GM23248 (cell line): ENCODE measurements around the gene KCNK6. TPM values are rescaled to one million over a fixed set of nuclear protein-coding genes. Genes with fewer than 3 reads are reported as not detected.

Experiments used
- DNase-seq: peaks from one replicate; pipeline ENCODE4 v3.0.0-alpha.2; 2015
- H2AFZ ChIP-seq: fragments of 200-600 bp; sonication (generic); 2 replicates; pipeline ENCODE4 v1.6.1; 2016; ENCODE audit warnings: antibody characterized with exemption
- H3F3A ChIP-seq: fragments of 200-600 bp; sonication (generic); 2 replicates; pipeline ENCODE4 v1.6.1; 2016; ENCODE audit warnings: mild to moderate bottlenecking, antibody characterized with exemption, mixed run types; ENCODE audit not compliant: insufficient read depth
- H3K27ac ChIP-seq: fragments of 200-600 bp; sonication (generic); 2 replicates; pipeline ENCODE4 v1.5.1; 2016; ENCODE audit warnings: mild to moderate bottlenecking
- H3K27me3 ChIP-seq: fragments of 200-600 bp; sonication (generic); replicated peaks from 2 replicates; pipeline ENCODE4 v1.6.1; 2016; ENCODE audit warnings: mild to moderate bottlenecking; ENCODE audit not compliant: insufficient read depth
- H3K36me3 ChIP-seq: fragments of 200-600 bp; sonication (generic); 2 replicates; pipeline ENCODE4 v1.6.1; 2016; ENCODE audit warnings: low read depth, mild to moderate bottlenecking
- H3K4me1 ChIP-seq: fragments of 200-600 bp; sonication (generic); 2 replicates; pipeline ENCODE4 v1.6.1; 2016; ENCODE audit warnings: mild to moderate bottlenecking; ENCODE audit not compliant: insufficient read depth
- H3K4me2 ChIP-seq: fragments of 200-600 bp; sonication (generic); one replicate; pipeline ENCODE4 v1.6.1; 2016; ENCODE audit warnings: mild to moderate bottlenecking; ENCODE audit not compliant: unreplicated experiment
- H3K4me3 ChIP-seq: fragments of 200-600 bp; sonication (generic); 2 replicates; pipeline ENCODE4 v1.5.1; 2016; ENCODE audit warnings: mild to moderate bottlenecking
- H3K79me2 ChIP-seq: fragments of 200-600 bp; sonication (generic); 2 replicates; pipeline ENCODE4 v1.6.1; 2016; ENCODE audit warnings: mild to moderate bottlenecking; ENCODE audit not compliant: insufficient read depth
- H3K9ac ChIP-seq: fragments of 200-600 bp; sonication (generic); 2 replicates; pipeline ENCODE4 v1.6.1; 2016; ENCODE audit warnings: mild to moderate bottlenecking
- H3K9me2 ChIP-seq: fragments of 200-600 bp; sonication (generic); 2 replicates; pipeline ENCODE4 v1.6.1; 2016; ENCODE audit warnings: mixed run types, mild to moderate bottlenecking, moderate library complexity; ENCODE audit not compliant: insufficient read depth
- H3K9me3 ChIP-seq: fragments of 200-600 bp; sonication (generic); one replicate; pipeline ENCODE4 v1.6.1; 2017; ENCODE audit warnings: low read depth
- H4K20me1 ChIP-seq: fragments of 200-600 bp; sonication (generic); 2 replicates; pipeline ENCODE4 v1.6.0; 2016; ENCODE audit not compliant: insufficient read depth
- EZH2 ChIP-seq: fragments of 200-600 bp; sonication (generic); IDR thresholded peaks from 2 replicates; pipeline ENCODE4 v1.6.1; 2018; ENCODE audit warnings: antibody characterized with exemption, mild to moderate bottlenecking; ENCODE audit not compliant: insufficient read depth, poor library complexity, severe bottlenecking
- EZH2phosphoT487 ChIP-seq: fragments of 200-600 bp; sonication (generic); IDR thresholded peaks from 2 replicates; pipeline ENCODE4 v1.6.1; 2018; ENCODE audit warnings: antibody characterized with exemption, moderate library complexity, mild to moderate bottlenecking, low read depth; ENCODE audit not compliant: insufficient read depth
- WGBS, 2 experiments: methylation state at CpG; one replicate each; pipeline ENCODE4 v1.1.6; 2015 to 2017; ENCODE audit warnings: low lambda C conversion rate in 2 of 2, low coverage in 1 of 2; ENCODE audit errors: missing lambda C conversion rate in 2 of 2; 5-methylcytosine and 5-hydroxymethylcytosine counted together
- in situ Hi-C: fragments of 300-500 bp; cut with MboI; formaldehyde crosslinking; loops from 2 replicates; pipeline ENCODE4 v1.15.0; 2020
- polyA plus RNA-seq: library from polyadenylated mRNA; unstranded; fragments of >200 nt; fragmentation: Nextera tagmentation; extraction: Ambion mirVana; gene quantifications from 2 replicates; pipeline ENCODE4 v1.2.1, GENCODE V29; 2016
- total RNA-seq: library from RNA; depleted of rRNA; stranded (reverse); fragments of >200 nt; shearing (Covaris generic); gene quantifications from 2 replicates; pipeline ENCODE4 v1.2.3, GENCODE V29; 2014

KCNK6 gene
- total and polyA plus RNA-seq, 2 experiments from 2014 or later: 12.1 to 15.5 TPM

DNA sequence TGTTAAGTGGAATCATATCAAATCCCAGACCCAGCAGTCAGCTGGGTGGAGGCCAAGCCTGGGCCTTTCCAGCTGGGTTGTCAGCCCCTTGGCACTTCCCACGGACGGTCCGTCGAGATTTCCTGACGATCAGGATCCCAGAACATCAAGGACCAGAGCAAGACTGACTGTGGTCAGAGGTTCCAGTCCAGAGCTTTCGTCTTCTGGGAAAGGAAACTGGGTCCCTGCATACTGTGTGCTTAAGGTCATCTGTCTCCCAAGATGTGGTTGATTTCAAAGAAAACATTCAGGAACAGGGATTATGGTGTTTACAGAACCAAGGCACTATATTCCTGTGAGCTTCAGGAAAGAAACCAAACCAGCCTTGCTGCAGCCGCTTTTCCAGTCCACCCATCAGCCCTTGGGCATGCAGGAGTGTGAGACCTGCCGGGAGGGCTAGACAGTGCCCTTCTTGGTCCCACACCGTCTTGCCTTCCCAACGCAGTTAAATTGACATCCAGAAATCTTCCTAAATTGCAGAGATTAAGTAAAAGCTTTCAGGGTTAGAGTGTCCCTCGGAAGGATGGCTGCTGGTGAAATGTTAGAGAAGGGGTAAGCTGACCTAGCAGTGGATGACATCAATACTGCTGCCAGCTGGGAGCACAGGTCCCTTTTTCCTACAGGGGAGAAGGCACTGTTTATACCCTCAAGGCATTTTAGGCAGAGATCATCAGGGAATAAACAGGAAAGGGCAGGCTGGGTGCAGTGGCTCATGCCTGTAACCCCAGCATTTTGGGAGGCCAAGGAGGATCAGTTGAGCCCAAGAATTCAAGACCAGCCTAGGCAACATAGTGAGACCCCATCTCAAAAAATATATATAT is 20.6 kb upstream of the KCNK6 start:
- no peaks in the 10 kb centered on the region for H3K27me3 ChIP-seq
- H3K79me2 ChIP-seq: no peaks in the 10 kb centered on the region
- no peak overlapping the region for H3K9ac ChIP-seq
- no peak overlapping the region for H3K4me2 ChIP-seq
- DNase-seq: no peak
- TF ChIP-seq EZH2 (no peak), EZH2phosphoT487 (no peak)
- peaks cover 21% of the 10 kb centered on the region for H3F3A ChIP-seq
- no peaks in the 10 kb centered on the region for H3K36me3 ChIP-seq
- H3K9me2 ChIP-seq: no peaks in the 10 kb centered on the region
- H3K4me1 ChIP-seq: peaks cover 11% of the 10 kb centered on the region
- 57 to 62% methylated on average over 11 of the region's 11 CpGs for WGBS, 2 experiments
- H3K9me3 ChIP-seq: no peaks in the 10 kb centered on the region
- H3K27ac ChIP-seq: no peak overlapping the region
- in situ Hi-C loops: no loop called here
- no peak overlapping the region for H2AFZ ChIP-seq
- H4K20me1 ChIP-seq: no peaks in the 10 kb centered on the region
- H3K4me3 ChIP-seq: no peak overlapping the region

DNA sequence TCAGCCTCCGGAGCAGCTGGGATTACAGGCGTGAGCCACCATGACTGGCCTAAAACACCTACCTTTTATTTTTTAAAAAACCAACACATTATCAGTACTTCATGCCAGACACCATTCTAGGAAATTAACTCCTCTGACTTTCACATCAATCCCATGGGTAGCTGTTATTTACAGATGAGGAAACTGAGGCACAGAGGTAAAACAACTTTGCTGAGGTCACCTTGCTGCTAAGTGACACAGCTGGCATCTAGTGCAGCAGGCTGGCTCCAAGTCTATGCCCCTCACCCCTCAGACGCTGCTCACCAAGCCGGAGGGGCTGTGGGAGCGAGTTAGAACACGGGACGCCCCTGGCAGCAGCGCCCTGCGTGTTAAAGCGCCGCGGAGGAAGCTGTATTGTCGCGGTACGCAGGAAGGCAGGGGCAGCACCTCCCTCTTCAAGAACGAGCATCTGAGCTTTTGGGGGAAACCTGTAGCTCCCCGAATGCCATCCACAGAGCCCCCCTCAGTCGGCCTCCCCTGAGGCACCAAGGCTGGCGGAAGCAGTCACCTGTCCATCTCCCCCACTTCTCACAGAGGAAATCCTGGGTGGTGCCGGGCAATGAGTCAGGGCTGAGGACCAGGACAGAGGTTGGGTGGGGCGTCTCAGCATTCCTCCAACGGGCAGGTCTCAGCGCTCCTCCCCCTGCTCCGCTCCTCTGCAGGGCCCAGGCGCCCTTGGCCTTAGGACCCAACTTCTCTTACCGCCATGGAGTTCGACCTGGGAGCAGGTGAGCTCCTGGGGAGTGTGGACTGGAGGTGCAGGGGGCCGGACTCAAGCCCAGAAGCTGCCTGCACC is 15.9 kb upstream of the KCNK6 start, which contains the start of gene C19orf33:
Gene C19orf33, plus strand, starts transcription at position 735 of the 835 bp plus-strand sequence. Its CDS starts 11 bp downstream, at position 746.
- Histone ChIP-seq H3K27ac (no peak within 1 kb of the TSS), H3K9ac (no peak within 1 kb of the TSS), H3K9me2 (no peaks in the 10 kb centered on the region), H3F3A (peaks cover 21% of the 10 kb centered on the region), H3K4me3 (no peak within 1 kb of the TSS), H3K79me2 (no peaks in the 10 kb centered on the region), H3K36me3 (no peaks in the 10 kb centered on the region; the same call in 1 of the 2 replicates), H2AFZ (no peak within 1 kb of the TSS), H4K20me1 (no peaks in the 10 kb centered on the region), H3K4me2 (no peak within 1 kb of the TSS), H3K4me1 (peaks cover 11% of the 10 kb centered on the region), H3K27me3 (no peaks in the 10 kb centered on the region), H3K9me3 (no peaks in the 10 kb centered on the region)
- in situ Hi-C loops: no loop called here
- DNase-seq: peak; percentile 22
- 72% methylated on average over 27 to 28 of the region's 28 CpGs for WGBS, 2 experiments
- TF ChIP-seq EZH2phosphoT487: no peak
- no peak for TF ChIP-seq EZH2

- H3K4me2 ChIP-seq: no peak overlapping the region
- no peaks in the 10 kb centered on the region for H3K79me2 ChIP-seq
- WGBS, 2 experiments: 77 to 82% methylated on average over 20 to 27 of the region's 27 CpGs
- no peaks in the 10 kb centered on the region for H3K27me3 ChIP-seq
- H3K4me1 ChIP-seq: peaks cover 11% of the 10 kb centered on the region
- no peaks in the 10 kb centered on the region for H4K20me1 ChIP-seq
- DNase-seq: no peak
- H3K4me3 ChIP-seq: no peak overlapping the region
- TF ChIP-seq EZH2 (no peak), EZH2phosphoT487 (no peak)
- H3F3A ChIP-seq: peaks cover 21% of the 10 kb centered on the region
- no peak overlapping the region for H2AFZ ChIP-seq
- H3K9me3 ChIP-seq: no peaks in the 10 kb centered on the region
- no peak overlapping the region for H3K9ac ChIP-seq
- no peaks in the 10 kb centered on the region for H3K9me2 ChIP-seq
- no peaks in the 10 kb centered on the region; the same call in 1 of the 2 replicates for H3K36me3 ChIP-seq
- H3K27ac ChIP-seq: no peak overlapping the region
- in situ Hi-C loops: no loop called here
Measured at GRCh38 chr19:38304352-38304865, 15.2 kb upstream of the KCNK6 start.

GRCh38 chr19:38304866-38305429 is 14.7 kb upstream of the KCNK6 start:
- Histone ChIP-seq H3K9ac (no peak overlapping the region), H3K36me3 (no peaks in the 10 kb centered on the region; the same call in 1 of the 2 replicates), H4K20me1 (no peaks in the 10 kb centered on the region), H3K27ac (no peak overlapping the region), H3F3A (peaks cover 21% of the 10 kb centered on the region), H3K4me3 (no peak overlapping the region), H3K79me2 (no peaks in the 10 kb centered on the region), H3K9me2 (no peaks in the 10 kb centered on the region), H3K9me3 (no peaks in the 10 kb centered on the region), H3K27me3 (no peaks in the 10 kb centered on the region), H3K4me2 (no peak overlapping the region), H2AFZ (no peak overlapping the region), H3K4me1 (peaks cover 11% of the 10 kb centered on the region)
- no peak for DNase-seq
- 87 to 90% methylated on average over 23 to 29 of the region's 29 CpGs for WGBS, 2 experiments
- TF ChIP-seq EZH2phosphoT487 (no peak), EZH2 (no peak)
- in situ Hi-C loops: no loop called here
